Transverse colon (tissue), 4 donors: Measurements from ENCODE around the gene FOXP4.

Experiments used
- CTCF ChIP-seq, 5 experiments: fragments of 200-600 bp in 3 of 5; fragments of 450-650 bp in 2 of 5; sonication (generic) in 3 of 5; IDR thresholded peaks; 1 replicate in 2 of 5; 2 replicates in 3 of 5; pipeline ENCODE4 v1.5.1; 2016 to 2017; ENCODE audit warnings: antibody characterized with exemption in 5 of 5, inconsistent platforms in 3 of 5, mild to moderate bottlenecking in 2 of 5, moderate library complexity in 1 of 5
- POLR2AphosphoS5 ChIP-seq, 3 donors: sonication (generic); formaldehyde crosslinking; IDR thresholded peaks; one replicate each; pipeline ENCODE4 v1.6.1; 2016; ENCODE audit warnings: antibody characterized with exemption in 3 of 3

DNA sequence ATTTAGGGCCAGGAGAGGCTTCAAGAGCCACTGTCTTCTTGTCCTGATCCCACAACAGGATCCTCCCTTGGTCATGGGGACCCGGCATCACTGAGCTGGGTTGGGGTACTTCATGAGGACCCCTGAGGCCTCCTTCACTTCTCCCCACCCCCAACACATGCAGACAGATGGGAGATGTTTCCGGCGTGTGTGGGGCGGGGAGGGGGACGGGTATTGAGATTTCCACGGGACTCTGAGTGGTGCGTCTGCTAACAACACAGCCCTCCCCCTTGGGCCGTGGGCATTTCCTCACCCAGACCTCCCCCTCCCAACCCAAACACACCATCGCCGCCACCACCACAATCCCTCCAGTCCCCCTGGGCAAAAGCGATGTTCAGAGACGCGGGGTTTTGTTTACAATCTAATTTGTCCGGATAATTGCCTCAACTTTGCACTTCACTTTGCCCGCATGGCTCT lies 906 bp upstream of the FOXP4 start:
- TF ChIP-seq CTCF (IDR thresholded peaks at IDR 0.05) (no peak), POLR2AphosphoS5 (IDR thresholded peaks at IDR 0.05) (no peak)
